NB4 (cell line): Measurements from ENCODE around the gene TCHP.

ENCODE experiments used
- CTCF ChIP-seq: IDR thresholded peaks from one replicate; pipeline ENCODE4 v1.5.1; 2012; ENCODE audit warnings: low read depth, low read length
- MAX ChIP-seq: IDR thresholded peaks from 2 replicates; pipeline ENCODE4 v1.6.1; 2011; ENCODE audit warnings: low read depth, low read length
- MYC ChIP-seq: IDR thresholded peaks from 2 replicates; pipeline ENCODE4 v1.6.1; 2011; ENCODE audit warnings: low read depth, low read length

GRCh38 chr12:109863847-109864712, 36.0 kb upstream of the TCHP start:
- no peak for TF ChIP-seq CTCF
- no peak for TF ChIP-seq MAX
- TF ChIP-seq MYC: no peak
